HG03520 (cell line): ENCODE data around the gene TTC16.
A peak's percentile ranks its signal among the peaks of the same experiment; 100 is the strongest.

Experiments used
- ATAC-seq: cut with Tn5 transposase; IDR thresholded peaks from one replicate; pipeline ENCODE4 v1.9.1; 2021; ENCODE audit warnings: mild to moderate bottlenecking, moderate library complexity; ENCODE audit not compliant: unreplicated experiment

The TTC16 gene

GRCh38 chr9:127715470-127716337 is at the start of gene TTC16, which contains the start of gene PTRH1:
Gene TTC16 (plus strand): TSS chr9:127716079. CDS start chr9:127716146, 67 bp downstream.
Gene PTRH1 (minus strand): TSS chr9:127715663. CDS start chr9:127715639, 24 bp downstream.
- peak; percentile 85 for ATAC-seq

DNA sequence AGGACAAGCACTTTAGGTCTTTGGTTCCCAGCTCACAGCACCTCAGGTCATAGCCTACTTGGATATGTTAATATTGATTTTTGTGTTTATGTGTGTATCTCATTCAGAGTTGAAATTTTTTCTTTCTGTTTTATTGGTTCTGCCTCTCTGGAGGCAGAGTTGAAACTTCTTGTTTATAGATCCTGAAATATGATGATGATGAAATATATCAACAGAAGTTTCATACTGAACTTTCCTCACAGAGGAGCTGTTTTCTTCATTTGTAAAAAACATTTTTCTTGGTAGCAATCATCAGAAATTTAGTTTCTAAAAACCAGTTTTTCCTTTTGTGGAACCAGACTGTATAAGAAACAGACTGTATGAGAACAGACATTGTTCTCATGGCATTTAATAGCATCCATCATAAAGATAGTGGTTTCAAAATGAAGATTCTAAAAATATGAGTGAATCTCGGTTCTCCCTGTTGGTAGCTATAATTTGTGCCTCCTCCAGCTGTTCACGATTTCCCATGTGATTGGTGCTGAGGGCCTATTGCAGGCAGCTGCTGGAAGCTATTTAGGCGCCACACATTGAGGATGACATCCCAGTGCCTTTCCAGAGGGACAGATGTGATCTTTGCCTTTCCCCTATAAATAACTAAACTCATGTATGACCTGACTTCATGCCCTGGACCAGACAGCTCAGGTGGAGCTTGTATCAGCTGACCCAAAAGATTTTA is 48.6 kb upstream of the TTC16 start:
- ATAC-seq, result no peak

DNA sequence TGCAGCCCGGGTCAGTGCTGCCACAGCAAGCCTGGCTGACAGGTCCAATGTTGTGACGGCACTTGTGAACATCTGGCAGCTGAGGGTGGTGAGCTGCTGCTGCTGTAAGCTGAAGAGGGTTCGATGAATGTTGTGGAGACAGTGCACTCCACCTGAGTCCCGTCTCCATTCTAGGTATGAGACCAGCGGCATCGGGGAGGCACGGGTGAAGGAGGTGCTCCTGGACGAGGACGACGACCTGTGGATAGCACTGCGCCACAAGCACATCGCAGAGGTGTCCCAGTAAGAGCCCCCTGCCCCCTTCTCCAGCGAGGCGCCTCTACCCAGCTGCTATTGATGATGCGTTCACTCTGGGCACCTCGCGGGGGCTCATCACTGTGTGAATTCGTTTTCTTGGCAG is 48.0 kb upstream of the TTC16 start:
- ATAC-seq, result no peak

DNA sequence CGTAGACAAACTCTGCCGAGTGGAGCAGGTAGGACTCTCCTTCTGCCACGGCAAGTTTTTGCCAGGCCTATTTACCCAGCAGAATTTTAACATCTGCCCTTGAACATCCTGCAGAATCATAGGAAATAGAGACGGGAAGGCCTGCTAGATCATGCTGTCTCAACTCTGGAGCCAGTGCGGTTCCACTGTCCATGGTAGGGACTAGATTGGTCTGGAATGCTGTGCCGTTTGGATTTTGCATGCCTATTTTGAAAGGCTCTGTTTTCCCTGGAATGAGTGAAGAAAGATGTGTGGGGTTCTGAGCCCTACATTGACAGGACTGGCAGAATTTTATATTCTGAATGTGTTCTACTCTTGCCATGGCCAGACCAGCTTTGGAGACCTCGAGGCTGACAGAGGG is 42.6 kb upstream of the TTC16 start:
- no peak for ATAC-seq

DNA sequence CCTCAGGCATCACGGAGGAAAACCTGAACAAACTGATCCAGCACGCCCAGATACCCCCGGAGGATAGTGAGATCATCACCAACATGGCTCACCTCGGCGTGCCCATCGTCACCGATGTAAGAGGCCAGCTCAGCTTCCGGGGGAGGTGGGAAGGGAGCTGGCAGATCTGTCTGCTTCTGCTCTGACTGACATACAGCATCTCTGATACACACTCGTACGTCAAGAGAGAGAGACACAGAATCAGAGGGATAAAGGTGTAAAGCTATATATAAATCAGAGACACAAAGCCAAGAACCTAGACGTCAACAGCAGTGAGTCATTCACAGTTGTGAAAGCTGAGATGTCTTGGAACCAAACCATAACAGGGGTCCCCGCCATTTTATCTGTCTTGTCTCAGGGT is 39.2 kb upstream of the TTC16 start:
- no peak for ATAC-seq

DNA sequence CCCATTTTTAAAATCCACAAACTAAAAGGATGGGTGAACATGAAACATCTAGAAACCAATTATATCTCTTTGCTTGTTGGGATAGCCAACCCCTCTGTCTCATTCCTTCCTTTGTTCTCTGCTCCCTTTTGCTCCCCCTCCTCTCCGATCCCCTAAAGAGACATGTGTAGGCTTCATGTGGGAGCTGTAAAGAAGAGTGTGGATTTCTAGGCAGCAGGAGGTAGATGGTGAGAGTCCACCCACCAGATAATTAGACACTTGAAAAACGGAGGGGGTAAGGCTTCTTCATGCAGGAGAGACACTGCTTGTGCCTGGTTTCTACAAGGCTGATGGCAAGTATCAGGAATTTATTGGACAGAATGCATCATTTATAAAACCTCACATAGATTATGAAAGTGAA is 36.4 kb upstream of the TTC16 start:
- ATAC-seq, result no peak

GRCh38 chr9:127680226-127680625 is 35.7 kb upstream of the TTC16 start:
- ATAC-seq, result no peak

DNA sequence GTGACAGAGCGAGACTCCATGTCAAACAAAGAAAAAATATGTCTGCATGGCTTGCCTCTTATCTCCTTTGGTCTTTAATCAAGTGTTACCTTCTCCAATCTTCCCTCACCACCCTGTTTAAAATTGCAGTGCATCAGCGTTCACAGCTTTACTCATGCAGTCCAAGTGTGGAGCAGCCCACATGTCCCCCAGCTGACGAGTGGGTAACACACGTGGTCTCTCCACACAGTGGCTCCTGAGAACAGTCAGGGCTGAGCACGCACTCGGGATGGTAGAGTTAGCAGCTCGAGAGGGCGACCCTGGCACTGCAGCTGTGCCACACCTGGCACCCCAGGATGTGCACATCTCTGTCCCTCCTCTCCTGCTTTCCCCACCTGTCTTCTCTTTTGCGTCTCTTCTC is 35.0 kb upstream of the TTC16 start:
- ATAC-seq, result no peak

DNA sequence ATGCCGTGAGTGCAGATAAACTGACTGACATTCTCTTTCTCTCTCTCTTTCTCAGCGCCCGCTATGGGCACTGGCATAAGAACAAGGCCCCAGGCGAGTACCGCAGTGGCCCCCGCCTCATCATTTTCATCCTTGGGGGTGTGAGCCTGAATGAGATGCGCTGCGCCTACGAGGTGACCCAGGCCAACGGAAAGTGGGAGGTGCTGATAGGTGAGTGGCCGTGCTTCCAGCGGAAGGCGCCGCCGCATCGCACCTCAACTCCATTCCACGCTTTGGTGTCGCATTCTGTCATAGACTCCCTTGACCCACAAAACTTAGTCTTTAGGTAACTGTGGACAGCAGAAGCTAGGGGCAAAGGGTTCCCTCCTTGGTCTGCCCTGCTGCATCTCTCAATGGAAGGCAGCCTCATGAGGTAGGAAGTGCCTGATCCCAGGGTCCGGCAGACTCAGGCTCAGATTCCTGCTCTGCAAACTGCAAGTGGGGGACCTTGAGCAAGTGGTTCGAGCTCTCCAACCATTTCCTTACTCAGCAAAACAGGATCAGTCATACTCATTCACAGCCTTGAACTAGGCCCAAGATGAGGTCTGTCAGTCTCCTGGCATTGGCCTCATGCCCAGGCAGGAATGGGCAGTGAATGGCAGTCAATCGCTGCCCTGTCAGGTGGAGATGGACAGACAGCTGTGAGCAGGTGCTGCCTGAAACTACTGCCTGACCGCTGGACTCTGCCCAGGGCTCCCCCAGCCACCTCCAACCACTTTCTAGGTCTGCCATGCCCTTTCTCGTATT is 33.3 kb upstream of the TTC16 start:
- ATAC-seq, result no peak

DNA sequence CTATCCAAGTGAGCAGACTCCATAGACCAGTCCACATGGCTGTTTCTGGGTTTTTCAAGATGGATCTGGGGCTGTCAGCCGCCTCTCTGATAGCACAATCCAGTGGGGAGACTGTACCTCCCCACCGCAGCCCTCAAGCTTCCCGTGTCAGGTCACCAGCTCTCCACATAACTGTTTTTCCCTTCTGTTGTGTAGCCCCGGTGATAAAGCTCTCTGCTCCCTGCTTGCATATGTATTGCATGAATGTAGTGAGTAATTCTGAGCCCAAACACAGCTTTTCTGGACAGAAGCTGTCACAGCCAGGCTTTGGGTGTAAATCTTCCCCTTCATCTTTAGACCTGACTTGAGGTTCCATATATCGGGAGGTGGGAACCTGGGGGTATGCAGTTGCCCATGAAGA is 32.2 kb upstream of the TTC16 start:
- ATAC-seq, result no peak

DNA sequence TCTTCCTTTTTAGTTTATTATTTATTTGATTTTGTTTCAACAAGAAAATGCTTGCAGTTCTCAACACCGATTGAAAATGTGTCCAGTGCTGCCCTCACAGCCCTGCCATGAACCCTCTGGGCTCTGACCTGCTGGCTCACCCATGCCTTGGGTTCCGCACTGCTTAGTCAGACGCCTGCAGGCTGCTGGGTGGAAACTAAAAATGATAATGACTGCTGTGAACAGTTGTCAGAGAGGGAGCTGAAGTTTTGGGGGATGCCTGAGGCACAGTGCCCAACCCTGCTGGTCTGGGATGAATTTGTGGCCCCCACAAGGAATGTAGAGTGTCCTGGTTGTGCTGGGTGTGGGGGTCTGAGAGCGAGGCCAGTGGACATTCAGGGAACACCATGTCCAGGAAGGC is 31.3 kb upstream of the TTC16 start:
- no peak for ATAC-seq

- ATAC-seq, result no peak
Measured at GRCh38 chr9:127686461-127687393, 29.2 kb upstream of the TTC16 start.

GRCh38 chr9:127689329-127690000 is 26.4 kb upstream of the TTC16 start:
- ATAC-seq, result no peak

- no peak for ATAC-seq
Measured at GRCh38 chr9:127690735-127691134, 25.1 kb upstream of the TTC16 start.

DNA sequence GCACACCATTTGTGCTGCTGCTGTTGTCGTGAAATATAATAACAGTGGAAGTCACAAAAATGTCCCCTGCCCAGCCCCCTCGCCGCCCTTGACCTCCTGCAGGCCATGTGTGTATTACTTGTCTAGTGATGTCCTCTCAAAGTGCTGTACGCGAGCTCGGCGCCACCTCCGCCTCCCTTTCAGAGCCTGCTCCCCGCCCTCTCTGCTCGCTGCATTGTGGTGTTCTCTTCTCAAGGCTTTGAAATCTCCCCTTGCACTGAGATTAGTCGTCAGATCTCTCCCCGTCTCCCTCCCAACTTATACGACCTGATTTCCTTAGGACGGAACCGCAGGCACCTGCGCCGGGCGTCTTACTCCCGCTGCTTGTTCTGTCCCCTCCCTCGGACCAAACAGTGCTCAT is 23.8 kb upstream of the TTC16 start:
- no peak for ATAC-seq

GRCh38 chr9:127693143-127693542 is 22.7 kb upstream of the TTC16 start:
- no peak for ATAC-seq

DNA sequence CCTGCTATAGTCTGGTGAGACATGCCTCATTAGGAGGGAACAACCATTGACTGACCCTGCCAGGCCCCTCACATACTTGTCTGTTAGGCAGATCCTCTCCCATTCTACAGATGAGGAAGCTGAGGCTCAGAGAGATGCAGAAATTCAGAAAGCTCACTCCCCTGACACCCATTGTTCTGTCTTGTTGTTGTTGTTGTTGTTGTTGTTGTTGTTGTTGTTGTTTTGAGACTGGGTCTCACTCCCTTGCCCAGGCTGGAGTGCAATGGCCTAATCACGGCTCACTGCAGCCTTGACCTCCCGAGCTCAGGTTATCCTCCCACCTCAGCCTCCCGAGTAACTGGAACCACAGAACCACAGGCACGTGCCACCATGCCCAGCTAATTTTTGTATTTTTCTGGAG is 22.2 kb upstream of the TTC16 start:
- ATAC-seq, result no peak

- no peak for ATAC-seq
Measured at GRCh38 chr9:127694890-127695720, 20.8 kb upstream of the TTC16 start.

DNA sequence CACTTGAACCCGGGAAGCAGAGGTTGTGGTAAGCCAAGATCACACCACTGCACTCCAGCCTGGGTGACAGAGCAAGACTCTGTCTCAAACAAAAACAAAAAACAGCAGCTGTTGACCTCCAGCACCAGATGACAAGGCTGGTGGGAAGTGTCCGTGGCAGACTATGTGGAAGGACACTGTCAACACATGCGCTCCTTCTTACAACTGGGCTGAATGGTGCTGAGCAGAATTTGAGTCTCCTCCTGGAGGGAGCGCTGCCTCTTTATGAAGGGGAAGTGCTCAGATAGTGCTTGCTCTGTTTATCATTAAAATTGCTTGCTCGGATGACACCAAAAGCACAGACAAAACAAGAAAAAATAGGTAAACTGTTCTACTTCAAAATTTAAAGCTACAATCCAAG is 18.3 kb upstream of the TTC16 start:
- ATAC-seq, result no peak
